Measurements from ENCODE around the gene CACNA1E.

CACNA1E gene

DNA sequence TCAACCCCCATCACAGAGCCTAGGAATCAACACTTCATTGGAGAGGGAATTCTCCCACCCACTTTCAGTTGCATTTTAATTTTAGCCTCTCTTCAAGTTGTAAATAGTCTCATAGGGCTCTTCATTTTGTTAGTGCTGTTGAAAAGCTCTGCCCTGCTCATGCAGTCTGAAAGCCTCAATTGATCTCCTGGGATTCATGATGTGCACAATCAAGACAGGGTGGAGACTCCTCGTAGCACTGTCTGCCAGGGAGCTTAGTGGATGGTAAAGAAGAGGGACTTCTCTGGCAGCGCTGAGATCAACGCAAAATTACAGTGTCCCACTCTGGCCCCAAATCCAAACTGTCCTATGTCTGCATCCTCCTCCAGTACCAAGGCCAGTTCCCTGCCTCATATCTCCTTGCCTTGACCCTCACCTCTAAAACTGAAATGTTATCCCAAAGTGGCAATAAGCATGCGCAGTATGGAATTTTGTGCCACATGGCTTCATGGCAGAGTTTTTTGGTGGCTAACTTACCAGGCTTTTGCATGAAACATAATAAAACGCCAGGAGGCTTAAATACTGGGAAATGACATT is 282.2 kb downstream of the CACNA1E start:
- DNase-seq: no peak

- no peak for DNase-seq
Measured at GRCh38 chr1:181767001-181767708, 283.8 kb downstream of the CACNA1E start.

GRCh38 chr1:181768211-181768929 is 285.1 kb downstream of the CACNA1E start:
- no peak for DNase-seq

DNA sequence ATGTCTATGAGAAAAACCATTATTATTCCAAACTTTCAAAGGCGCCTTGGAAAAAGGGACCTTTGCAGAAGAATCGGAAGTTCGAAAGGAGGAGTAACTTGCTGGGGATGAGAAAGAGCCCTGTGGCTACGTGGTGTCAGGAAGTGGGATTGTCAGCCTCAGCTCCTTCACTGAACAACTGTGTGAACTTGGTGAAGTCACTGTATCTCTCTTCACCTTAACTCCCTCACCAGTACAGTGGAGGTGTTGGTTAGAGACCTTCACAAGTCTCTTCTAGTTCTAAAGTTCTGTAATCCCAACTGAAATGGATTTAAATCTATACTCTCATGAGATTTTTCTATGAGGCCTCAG is 285.6 kb downstream of the CACNA1E start:
- DNase-seq: no peak

DNA sequence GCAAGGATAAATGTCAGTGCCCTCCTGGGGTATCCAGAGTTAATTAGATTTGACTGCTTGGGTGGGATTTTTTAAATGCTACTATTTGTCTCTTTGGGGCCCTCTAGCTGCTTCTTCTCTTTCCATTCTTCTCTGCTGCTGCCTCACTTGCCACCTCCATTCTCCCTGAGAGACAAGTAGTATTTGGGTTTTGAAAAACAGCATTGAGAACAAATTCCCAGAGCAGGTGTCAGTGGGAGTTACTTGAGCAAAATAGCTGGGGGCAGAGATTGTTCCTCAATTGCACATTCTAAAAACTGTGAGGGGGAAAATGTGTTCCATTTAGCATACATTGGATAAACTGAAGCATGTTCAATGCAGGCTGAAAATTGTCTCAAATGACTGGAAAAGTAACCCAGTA is 286.5 kb downstream of the CACNA1E start:
- DNase-seq: no peak

- DNase-seq: no peak
Measured at GRCh38 chr1:181772714-181773113, 289.4 kb downstream of the CACNA1E start.

DNA sequence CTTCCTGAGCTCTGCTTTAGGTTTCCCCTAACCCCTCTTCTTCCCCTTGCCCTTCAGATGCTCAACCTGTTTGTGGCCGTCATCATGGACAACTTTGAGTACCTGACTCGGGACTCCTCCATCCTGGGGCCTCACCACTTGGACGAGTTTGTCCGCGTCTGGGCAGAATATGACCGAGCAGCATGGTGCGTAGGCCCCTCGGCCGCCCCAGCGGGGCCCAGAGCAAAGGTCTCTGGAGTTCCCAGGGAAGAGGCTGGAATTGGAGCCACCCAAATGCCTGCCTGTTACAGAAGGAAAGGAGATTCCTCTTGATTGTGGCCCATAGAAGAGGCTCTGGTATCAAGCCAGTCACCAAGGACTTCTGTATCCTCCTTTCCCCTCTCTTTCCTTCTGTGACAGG is 292.7 kb downstream of the CACNA1E start:
- DNase-seq: no peak

- no peak for DNase-seq
Measured at GRCh38 chr1:181777286-181777685, 294.0 kb downstream of the CACNA1E start.

- no peak for DNase-seq
Measured at GRCh38 chr1:181777812-181778211, 294.5 kb downstream of the CACNA1E start.

DNA sequence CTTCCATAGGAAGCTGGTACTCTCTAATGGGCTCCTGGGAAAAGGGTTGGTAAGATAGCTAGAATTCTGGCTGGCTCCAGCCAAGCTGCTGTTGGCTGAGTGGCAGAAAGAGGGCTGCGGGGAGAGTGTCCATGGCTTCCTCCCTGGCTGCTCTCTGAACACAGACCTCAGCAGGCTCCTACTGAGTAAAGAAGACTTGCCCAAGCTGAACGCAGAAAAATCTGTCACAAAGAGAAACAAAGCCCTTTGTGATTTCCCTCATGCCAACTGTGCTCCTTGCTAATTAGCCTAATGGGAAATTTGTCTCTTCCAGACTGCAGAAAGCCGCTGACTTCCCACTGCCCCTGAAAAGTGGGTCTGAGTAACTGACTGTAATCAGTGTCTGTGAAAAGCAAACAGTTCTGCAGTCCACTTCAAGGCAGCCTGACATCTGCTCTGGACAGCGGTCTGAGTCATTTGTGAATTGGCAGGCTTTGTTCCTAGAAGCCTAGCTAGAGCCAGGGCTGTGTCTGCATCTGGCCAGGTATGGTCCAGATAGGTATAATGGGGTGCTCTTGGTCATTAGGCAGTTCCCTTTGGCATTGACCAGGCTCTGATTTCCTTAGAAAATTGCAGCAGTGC is 295.4 kb downstream of the CACNA1E start:
- DNase-seq: no peak

DNA sequence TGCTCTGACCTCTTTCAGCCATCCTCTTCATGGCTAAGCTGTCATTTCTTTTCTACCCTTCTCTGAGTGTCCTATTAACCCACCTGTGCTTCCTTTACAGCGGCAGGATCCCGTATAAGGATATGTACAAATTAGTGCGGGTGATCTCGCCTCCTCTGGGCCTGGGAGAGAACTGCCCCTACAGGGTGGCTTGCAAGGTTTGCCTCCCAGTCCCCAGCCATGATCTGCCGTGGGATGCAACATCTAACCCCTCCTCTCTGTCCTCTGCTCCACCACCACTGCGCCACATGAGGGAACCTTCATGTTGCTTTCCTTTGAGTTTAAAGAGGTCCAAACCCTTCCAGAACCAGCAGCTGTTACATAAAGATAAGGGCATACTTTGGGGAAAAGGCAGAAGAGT is 296.0 kb downstream of the CACNA1E start:
- DNase-seq: no peak

DNA sequence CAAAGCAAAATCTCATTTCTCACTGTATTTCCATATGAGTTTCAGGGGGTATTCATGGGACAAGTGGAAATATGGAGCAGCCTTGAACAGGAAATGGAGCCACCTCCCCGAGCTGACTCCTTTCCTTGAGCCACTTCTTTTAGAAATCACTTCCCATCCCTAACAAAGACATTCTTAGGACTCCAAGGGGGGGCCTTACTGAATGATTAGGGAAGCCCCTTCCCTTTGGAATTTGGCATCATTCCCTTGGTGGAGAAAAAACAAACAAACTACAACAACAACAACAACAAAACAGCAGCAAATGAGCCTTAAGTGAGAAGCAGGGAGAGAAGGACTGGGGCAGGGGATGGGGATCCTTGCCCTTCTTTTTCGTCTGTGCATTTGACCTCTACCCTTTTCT is 299.9 kb downstream of the CACNA1E start:
- DNase-seq: no peak

DNA sequence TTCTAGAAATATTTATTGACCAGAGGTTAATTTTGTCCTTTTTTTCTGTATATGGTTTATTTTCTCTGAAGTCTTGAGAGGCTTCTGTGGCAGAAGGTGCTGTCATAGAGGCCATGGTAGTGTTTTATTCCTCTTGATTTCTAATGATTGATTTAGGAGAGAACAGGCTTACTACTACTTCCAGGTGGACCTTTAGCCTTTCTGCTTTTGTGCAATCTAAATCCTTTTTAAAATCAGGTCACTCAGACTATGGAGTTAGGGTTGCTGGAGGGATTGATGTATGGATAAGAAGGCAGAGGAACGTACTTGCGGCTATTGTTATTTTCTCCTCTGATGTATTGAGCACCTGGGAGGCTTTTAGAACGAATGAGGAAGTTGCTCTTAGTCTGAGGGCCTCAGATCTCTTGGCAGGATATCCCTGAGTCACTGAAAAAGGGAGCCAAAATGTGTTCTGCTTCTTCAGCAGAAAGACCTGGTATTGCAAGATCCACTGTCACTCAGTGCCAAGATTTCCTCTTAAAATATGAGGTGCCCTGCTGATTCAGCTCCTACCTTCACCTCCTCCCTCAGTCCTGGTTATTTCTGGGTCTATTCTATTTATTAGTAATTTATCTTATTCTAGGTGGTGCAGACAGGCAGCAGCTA is 300.8 kb downstream of the CACNA1E start:
- peak in 2 of 51 donors; percentile 2 to 7 for DNase-seq

- DNase-seq: peak in 6 of 51 donors; percentile 3 to 21 (median 11)
Measured at GRCh38 chr1:181789395-181789794, 306.1 kb downstream of the CACNA1E start.

DNA sequence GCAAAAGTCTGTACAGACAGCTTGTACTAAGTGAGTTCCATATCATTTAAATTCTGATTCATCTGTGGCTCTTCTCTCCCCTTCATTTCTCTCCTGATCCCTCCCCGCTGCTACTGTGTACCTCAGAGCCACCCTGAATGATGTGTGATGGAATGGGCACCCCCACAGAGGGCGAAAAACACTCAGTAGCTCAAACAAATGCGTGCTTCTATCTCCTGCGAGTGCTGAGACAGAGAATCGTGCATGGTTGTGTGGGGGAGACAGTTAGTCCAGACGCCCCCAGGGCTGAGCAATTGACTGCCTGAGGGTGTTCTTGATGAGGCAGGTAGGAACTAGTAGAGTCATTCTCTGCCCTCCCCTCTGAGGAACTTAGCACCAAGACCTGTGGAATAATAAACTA is 308.4 kb downstream of the CACNA1E start:
- DNase-seq: peak in 4 of 51 donors; percentile 12 to 52 (median 40)

DNA sequence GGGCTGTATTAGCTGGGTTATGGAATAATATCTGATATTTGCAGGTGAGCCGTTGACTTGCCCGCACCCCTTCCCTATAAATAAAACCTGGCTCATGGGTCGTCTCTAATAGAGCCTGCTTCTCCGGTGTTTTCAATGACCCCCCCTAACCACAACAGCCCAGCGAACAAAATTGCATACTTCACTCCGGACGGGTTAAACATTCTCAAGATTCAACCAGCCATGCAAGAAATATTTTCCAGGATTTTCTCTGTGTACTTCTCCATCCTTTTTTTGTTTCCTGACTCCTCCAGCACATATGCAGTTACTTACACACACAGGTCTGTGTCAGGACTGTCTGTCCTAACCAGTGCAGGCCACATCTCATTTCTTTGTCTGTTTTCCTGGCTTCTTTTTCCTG is 310.5 kb downstream of the CACNA1E start:
- no peak for DNase-seq

DNA sequence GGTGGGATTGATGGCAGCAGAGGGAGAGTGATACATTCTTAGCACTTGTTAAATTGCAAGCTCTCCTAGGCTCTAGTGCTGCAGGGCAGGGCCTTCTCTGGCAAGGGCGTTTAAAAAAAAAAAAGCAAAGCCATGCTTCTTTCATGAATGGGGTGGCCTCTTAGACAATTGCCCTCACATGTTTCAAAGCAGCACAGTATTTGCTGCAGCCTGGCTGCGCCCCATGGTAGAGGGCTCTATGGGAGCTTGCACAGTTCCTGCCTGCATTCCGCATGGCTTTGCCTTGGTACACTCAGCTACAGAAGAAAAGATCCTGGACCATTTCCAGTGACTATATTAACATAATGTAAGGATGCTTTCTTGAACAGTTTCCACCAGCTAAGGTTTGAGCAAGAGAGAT is 311.0 kb downstream of the CACNA1E start:
- DNase-seq: no peak

GRCh38 chr1:181798191-181798926 is 315.0 kb downstream of the CACNA1E start:
- DNase-seq: no peak

DNA sequence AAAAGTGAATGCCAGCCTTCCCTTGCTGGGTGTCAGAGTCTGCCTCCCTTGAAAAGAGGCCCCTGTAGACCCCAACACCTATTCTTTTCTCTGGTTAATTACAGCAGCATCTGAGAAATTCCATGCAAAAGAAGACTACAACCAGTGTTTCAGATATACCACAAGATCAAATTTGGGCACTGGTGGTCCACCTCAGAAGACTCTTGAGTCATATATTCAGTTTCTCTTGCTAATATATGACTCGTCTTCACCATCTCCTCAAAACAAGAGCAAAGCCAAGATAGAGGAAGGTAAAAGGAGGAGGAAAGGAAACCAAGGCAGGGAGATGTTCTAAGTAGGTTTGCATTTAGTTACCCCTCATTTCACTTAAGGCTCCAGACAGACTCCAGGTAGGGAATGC is 318.3 kb downstream of the CACNA1E start:
- no peak for DNase-seq

GRCh38 chr1:181802466-181802865 is 319.1 kb downstream of the CACNA1E start:
- no peak for DNase-seq

GRCh38 chr1:181803421-181803820 is 320.1 kb downstream of the CACNA1E start:
- DNase-seq: no peak
